HepG2 (cell line): Measurements from ENCODE around the gene MARF1. TPM values are rescaled to one million over a fixed set of nuclear protein-coding genes. Genes with fewer than 3 reads are reported as not detected.

Experiments used
- FOXO1 ChIP-seq: sonication (generic); formaldehyde crosslinking; IDR thresholded peaks from 2 replicates; pipeline ENCODE4 v1.4.0; 2020; ENCODE audit warnings: missing genetic modification reagents
- LCORL ChIP-seq, 2 experiments: fragments of 450-650 bp in 1 of 2; sonication (generic) in 1 of 2; formaldehyde crosslinking in 1 of 2; IDR thresholded peaks; 2 replicates each; pipeline versions ENCODE4 v1.5.0 to v1.6.1; 2017 to 2020; ENCODE audit warnings: antibody characterized with exemption in 1 of 2, missing genetic modification reagents in 1 of 2
- MLLT10 ChIP-seq: sonication (generic); formaldehyde crosslinking; IDR thresholded peaks from 2 replicates; pipeline ENCODE4 v1.4.0; 2020; ENCODE audit warnings: missing genetic modification reagents
- NBN ChIP-seq: fragments of 450-650 bp; conservative IDR thresholded peaks from 2 replicates; pipeline ENCODE4 v1.6.1; 2017
- PITX1 ChIP-seq: sonication (generic); formaldehyde crosslinking; IDR thresholded peaks from 2 replicates; pipeline ENCODE4 v1.5.1; 2020; ENCODE audit warnings: mild to moderate bottlenecking, missing genetic modification reagents
- RBAK ChIP-seq: sonication (generic); formaldehyde crosslinking; IDR thresholded peaks from 2 replicates; pipeline ENCODE4 v1.5.1; 2020; ENCODE audit warnings: mild to moderate bottlenecking, missing genetic modification reagents
- RELA ChIP-seq: sonication (generic); formaldehyde crosslinking; IDR thresholded peaks from 2 replicates; pipeline ENCODE4 v1.4.0; 2020; ENCODE audit warnings: missing genetic modification reagents
- STAT5B ChIP-seq: sonication (generic); formaldehyde crosslinking; IDR thresholded peaks from 2 replicates; pipeline ENCODE4 v1.4.0; 2020; ENCODE audit warnings: missing genetic modification reagents
- YEATS4 ChIP-seq: sonication (generic); formaldehyde crosslinking; IDR thresholded peaks from 2 replicates; pipeline ENCODE4 v1.4.0; 2020; ENCODE audit warnings: missing genetic modification reagents, borderline replicate concordance
- YY1 ChIP-seq: IDR thresholded peaks from 2 replicates; pipeline ENCODE4 v1.6.1; 2011; ENCODE audit warnings: low read length, low read depth, moderate library complexity, mild to moderate bottlenecking; ENCODE audit not compliant: insufficient read depth, insufficient replicate concordance
- ZNF253 ChIP-seq: sonication (generic); formaldehyde crosslinking; IDR thresholded peaks from 2 replicates; pipeline ENCODE4 v1.8.0; 2022; ENCODE audit warnings: mild to moderate bottlenecking, missing genetic modification reagents, borderline replicate concordance
- ZSCAN22 ChIP-seq: sonication (generic); formaldehyde crosslinking; IDR thresholded peaks from 2 replicates; pipeline ENCODE4 v1.4.0; 2020; ENCODE audit warnings: mild to moderate bottlenecking, missing genetic modification reagents
- polyA plus RNA-seq, 8 experiments: library from polyadenylated mRNA; depleted of rRNA in 3 of 8; stranded (reverse) in 7 of 8; unstranded in 1 of 8; fragments of >200 nt; fragmentation: Illumina TruSeq in 4 of 8; extraction: Trizol in 4 of 8; gene quantifications; 2 replicates each; pipeline versions ENCODE4 v1.2.1 to v1.2.3, GENCODE V29; 2011 to 2016; ENCODE audit warnings: low read depth in 4 of 8, missing spikeins in 1 of 8, mixed read lengths in 1 of 8; ENCODE audit not compliant: insufficient read depth in 1 of 8
- total RNA-seq, 5 experiments: library from RNA; depleted of rRNA; stranded (reverse); fragments of >200 nt; fragmentation: Illumina TruSeq; extraction: Trizol; gene quantifications; 2 replicates each; pipeline ENCODE4 v1.2.3, GENCODE V29; 2016; ENCODE audit warnings: low read depth in 1 of 5
- TF ChIP-seq, protein P1 (sequence below): sonication (generic); formaldehyde crosslinking; IDR thresholded peaks from 2 replicates; pipeline ENCODE4 v1.9.0; 2021; ENCODE audit warnings: mild to moderate bottlenecking, missing genetic modification reagents
- TF ChIP-seq, protein P2 (sequence below): conservative IDR thresholded peaks from 2 replicates; pipeline ENCODE4 v1.6.1; 2018; ENCODE audit warnings: missing genetic modification reagents
- TF ChIP-seq, protein P3 (sequence below): sonication (generic); formaldehyde crosslinking; IDR thresholded peaks from 2 replicates; pipeline ENCODE4 v1.4.0; 2020; ENCODE audit warnings: missing genetic modification reagents
- TF ChIP-seq, protein P4 (sequence below): sonication (generic); formaldehyde crosslinking; IDR thresholded peaks from 2 replicates; pipeline ENCODE4 v1.4.0; 2020; ENCODE audit warnings: missing genetic modification reagents

MARF1 gene
- total and polyA plus RNA-seq, 2 of the 13 experiments (the other 11 are each of a cell fraction or from before 2014, with no cell fraction given): 8.7 to 20.7 TPM

DNA sequence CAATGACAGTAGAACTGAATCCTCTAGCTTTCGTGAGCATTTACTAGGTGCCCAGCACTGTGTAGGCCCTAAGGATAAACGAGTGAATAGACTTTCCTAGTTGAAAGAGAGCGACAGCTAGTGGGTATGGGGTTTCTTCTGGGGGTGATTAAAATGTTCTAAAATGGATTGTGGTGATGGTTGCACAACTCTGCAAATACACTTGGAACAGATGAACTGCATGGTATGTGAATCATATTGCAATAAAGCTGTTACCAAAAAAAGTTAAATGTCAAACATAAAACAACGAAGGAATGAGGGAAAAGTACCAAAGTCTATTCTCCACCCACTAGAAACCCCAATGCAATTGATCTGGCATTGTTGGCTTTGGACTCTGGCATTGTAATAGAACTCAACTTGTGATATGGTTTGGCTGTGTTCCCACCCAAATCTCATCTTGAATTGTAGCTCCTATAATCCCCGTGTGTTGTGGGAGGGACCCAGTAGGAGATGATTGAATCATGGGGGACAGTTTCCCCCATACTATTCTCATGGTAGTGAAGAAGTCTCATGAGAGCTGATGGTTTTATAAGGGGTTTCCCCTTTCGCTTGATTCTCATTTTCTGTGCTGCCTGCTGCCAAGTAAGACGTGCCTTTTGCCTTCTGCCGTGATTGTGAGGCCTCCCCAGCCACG is 70.5 kb downstream of the MARF1 start (continued):
- TF ChIP-seq, protein P1, sequence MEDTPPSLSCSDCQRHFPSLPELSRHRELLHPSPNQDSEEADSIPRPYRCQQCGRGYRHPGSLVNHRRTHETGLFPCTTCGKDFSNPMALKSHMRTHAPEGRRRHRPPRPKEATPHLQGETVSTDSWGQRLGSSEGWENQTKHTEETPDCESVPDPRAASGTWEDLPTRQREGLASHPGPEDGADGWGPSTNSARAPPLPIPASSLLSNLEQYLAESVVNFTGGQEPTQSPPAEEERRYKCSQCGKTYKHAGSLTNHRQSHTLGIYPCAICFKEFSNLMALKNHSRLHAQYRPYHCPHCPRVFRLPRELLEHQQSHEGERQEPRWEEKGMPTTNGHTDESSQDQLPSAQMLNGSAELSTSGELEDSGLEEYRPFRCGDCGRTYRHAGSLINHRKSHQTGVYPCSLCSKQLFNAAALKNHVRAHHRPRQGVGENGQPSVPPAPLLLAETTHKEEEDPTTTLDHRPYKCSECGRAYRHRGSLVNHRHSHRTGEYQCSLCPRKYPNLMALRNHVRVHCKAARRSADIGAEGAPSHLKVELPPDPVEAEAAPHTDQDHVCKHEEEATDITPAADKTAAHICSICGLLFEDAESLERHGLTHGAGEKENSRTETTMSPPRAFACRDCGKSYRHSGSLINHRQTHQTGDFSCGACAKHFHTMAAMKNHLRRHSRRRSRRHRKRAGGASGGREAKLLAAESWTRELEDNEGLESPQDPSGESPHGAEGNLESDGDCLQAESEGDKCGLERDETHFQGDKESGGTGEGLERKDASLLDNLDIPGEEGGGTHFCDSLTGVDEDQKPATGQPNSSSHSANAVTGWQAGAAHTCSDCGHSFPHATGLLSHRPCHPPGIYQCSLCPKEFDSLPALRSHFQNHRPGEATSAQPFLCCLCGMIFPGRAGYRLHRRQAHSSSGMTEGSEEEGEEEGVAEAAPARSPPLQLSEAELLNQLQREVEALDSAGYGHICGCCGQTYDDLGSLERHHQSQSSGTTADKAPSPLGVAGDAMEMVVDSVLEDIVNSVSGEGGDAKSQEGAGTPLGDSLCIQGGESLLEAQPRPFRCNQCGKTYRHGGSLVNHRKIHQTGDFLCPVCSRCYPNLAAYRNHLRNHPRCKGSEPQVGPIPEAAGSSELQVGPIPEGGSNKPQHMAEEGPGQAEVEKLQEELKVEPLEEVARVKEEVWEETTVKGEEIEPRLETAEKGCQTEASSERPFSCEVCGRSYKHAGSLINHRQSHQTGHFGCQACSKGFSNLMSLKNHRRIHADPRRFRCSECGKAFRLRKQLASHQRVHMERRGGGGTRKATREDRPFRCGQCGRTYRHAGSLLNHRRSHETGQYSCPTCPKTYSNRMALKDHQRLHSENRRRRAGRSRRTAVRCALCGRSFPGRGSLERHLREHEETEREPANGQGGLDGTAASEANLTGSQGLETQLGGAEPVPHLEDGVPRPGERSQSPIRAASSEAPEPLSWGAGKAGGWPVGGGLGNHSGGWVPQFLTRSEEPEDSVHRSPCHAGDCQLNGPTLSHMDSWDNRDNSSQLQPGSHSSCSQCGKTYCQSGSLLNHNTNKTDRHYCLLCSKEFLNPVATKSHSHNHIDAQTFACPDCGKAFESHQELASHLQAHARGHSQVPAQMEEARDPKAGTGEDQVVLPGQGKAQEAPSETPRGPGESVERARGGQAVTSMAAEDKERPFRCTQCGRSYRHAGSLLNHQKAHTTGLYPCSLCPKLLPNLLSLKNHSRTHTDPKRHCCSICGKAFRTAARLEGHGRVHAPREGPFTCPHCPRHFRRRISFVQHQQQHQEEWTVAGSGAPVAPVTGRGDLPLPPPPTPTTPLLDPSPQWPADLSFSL: no peak
- TF ChIP-seq ZNF253 (CRISPR knock-in tag): no peak
- no peak for TF ChIP-seq YY1
- 0 out of 2 replicates have a peak, but pooled peaks have one; percentile 17 for TF ChIP-seq PITX1
- TF ChIP-seq MLLT10 (CRISPR knock-in tag): no peak
- TF ChIP-seq, protein P2, sequence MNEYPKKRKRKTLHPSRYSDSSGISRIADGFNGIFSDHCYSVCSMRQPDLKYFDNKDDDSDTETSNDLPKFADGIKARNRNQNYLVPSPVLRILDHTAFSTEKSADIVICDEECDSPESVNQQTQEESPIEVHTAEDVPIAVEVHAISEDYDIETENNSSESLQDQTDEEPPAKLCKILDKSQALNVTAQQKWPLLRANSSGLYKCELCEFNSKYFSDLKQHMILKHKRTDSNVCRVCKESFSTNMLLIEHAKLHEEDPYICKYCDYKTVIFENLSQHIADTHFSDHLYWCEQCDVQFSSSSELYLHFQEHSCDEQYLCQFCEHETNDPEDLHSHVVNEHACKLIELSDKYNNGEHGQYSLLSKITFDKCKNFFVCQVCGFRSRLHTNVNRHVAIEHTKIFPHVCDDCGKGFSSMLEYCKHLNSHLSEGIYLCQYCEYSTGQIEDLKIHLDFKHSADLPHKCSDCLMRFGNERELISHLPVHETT (CRISPR knock-in tag): 0 out of 2 replicates have a peak, but pooled peaks have one; percentile 32
- TF ChIP-seq, protein P3, sequence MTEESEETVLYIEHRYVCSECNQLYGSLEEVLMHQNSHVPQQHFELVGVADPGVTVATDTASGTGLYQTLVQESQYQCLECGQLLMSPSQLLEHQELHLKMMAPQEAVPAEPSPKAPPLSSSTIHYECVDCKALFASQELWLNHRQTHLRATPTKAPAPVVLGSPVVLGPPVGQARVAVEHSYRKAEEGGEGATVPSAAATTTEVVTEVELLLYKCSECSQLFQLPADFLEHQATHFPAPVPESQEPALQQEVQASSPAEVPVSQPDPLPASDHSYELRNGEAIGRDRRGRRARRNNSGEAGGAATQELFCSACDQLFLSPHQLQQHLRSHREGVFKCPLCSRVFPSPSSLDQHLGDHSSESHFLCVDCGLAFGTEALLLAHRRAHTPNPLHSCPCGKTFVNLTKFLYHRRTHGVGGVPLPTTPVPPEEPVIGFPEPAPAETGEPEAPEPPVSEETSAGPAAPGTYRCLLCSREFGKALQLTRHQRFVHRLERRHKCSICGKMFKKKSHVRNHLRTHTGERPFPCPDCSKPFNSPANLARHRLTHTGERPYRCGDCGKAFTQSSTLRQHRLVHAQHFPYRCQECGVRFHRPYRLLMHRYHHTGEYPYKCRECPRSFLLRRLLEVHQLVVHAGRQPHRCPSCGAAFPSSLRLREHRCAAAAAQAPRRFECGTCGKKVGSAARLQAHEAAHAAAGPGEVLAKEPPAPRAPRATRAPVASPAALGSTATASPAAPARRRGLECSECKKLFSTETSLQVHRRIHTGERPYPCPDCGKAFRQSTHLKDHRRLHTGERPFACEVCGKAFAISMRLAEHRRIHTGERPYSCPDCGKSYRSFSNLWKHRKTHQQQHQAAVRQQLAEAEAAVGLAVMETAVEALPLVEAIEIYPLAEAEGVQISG (CRISPR knock-in tag): no peak
- TF ChIP-seq, protein P4, sequence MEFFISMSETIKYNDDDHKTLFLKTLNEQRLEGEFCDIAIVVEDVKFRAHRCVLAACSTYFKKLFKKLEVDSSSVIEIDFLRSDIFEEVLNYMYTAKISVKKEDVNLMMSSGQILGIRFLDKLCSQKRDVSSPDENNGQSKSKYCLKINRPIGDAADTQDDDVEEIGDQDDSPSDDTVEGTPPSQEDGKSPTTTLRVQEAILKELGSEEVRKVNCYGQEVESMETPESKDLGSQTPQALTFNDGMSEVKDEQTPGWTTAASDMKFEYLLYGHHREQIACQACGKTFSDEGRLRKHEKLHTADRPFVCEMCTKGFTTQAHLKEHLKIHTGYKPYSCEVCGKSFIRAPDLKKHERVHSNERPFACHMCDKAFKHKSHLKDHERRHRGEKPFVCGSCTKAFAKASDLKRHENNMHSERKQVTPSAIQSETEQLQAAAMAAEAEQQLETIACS (CRISPR knock-in tag): no peak
- TF ChIP-seq YEATS4 (CRISPR knock-in tag): 0 out of 2 replicates have a peak, but pooled peaks have one; percentile 49
- no peak for TF ChIP-seq RBAK
- no peak for TF ChIP-seq RELA
- no peak for TF ChIP-seq NBN
- TF ChIP-seq LCORL (IDR thresholded peaks at IDR 0.05): peak; percentile 80
- no peak for TF ChIP-seq LCORL (CRISPR knock-in tag; IDR thresholded peaks at IDR 0.05)
- TF ChIP-seq ZSCAN22 (CRISPR knock-in tag): no peak
- no peak for TF ChIP-seq FOXO1
- TF ChIP-seq STAT5B (CRISPR knock-in tag): no peak
